Gastroesophageal sphincter (tissue), 3 donors: ENCODE data around the gene ENHO.

Experiments
- EP300 ChIP-seq: sonication (generic); formaldehyde crosslinking; IDR thresholded peaks from one replicate; pipeline ENCODE4 v1.6.1; 2017; ENCODE audit warnings: antibody characterized with exemption, mild to moderate bottlenecking
- POLR2AphosphoS5 ChIP-seq: sonication (generic); formaldehyde crosslinking; IDR thresholded peaks from one replicate; pipeline ENCODE4 v1.6.1; 2017; ENCODE audit warnings: antibody characterized with exemption
- TF ChIP-seq, protein P1 (sequence below), 4 experiments: fragments of 200-600 bp in 2 of 4; fragments of 450-650 bp in 2 of 4; sonication (generic) in 1 of 4; IDR thresholded peaks; one replicate each; pipeline ENCODE4 v1.5.1; 2017 to 2019; ENCODE audit warnings: antibody characterized with exemption in 4 of 4, mild to moderate bottlenecking in 2 of 4, moderate library complexity in 2 of 4

GRCh38 chr9:34559624-34560455 lies 37.0 kb upstream of the ENHO start:
- TF ChIP-seq POLR2AphosphoS5: no peak
- no peak for TF ChIP-seq EP300
- TF ChIP-seq, protein P1, sequence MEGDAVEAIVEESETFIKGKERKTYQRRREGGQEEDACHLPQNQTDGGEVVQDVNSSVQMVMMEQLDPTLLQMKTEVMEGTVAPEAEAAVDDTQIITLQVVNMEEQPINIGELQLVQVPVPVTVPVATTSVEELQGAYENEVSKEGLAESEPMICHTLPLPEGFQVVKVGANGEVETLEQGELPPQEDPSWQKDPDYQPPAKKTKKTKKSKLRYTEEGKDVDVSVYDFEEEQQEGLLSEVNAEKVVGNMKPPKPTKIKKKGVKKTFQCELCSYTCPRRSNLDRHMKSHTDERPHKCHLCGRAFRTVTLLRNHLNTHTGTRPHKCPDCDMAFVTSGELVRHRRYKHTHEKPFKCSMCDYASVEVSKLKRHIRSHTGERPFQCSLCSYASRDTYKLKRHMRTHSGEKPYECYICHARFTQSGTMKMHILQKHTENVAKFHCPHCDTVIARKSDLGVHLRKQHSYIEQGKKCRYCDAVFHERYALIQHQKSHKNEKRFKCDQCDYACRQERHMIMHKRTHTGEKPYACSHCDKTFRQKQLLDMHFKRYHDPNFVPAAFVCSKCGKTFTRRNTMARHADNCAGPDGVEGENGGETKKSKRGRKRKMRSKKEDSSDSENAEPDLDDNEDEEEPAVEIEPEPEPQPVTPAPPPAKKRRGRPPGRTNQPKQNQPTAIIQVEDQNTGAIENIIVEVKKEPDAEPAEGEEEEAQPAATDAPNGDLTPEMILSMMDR (IDR thresholded peaks at IDR 0.05): no peak
